HepG2 (cell line): ENCODE results near the gene SYNGR4. TPM values are rescaled to one million over a fixed set of nuclear protein-coding genes. Genes with fewer than 3 reads are reported as not detected.

Experiments used
- KLF13 ChIP-seq: sonication (generic); formaldehyde crosslinking; IDR thresholded peaks from 2 replicates; pipeline ENCODE4 v1.4.0; 2020; ENCODE audit warnings: mild to moderate bottlenecking, missing genetic modification reagents
- MAF1 ChIP-seq: sonication (generic); formaldehyde crosslinking; IDR thresholded peaks from 2 replicates; pipeline ENCODE4 v1.5.0; 2020; ENCODE audit warnings: missing genetic modification reagents, borderline replicate concordance
- MED1 ChIP-seq: sonication (generic); formaldehyde crosslinking; IDR thresholded peaks from 2 replicates; pipeline ENCODE4 v1.4.0; 2020; ENCODE audit warnings: missing genetic modification reagents
- NAIF1 ChIP-seq: sonication (generic); formaldehyde crosslinking; IDR thresholded peaks from 2 replicates; pipeline ENCODE4 v1.5.0; 2020; ENCODE audit warnings: mild to moderate bottlenecking, missing genetic modification reagents, borderline replicate concordance
- SNAPC2 ChIP-seq: sonication (generic); formaldehyde crosslinking; IDR thresholded peaks from 2 replicates; pipeline ENCODE4 v1.8.1; 2022; ENCODE audit warnings: mild to moderate bottlenecking, missing genetic modification reagents
- ZBTB20 ChIP-seq: sonication (generic); formaldehyde crosslinking; IDR thresholded peaks from 2 replicates; pipeline ENCODE4 v1.8.1; 2023; ENCODE audit warnings: missing genetic modification reagents, low read depth, mild to moderate bottlenecking, borderline replicate concordance
- ZMYM4 ChIP-seq: sonication (generic); formaldehyde crosslinking; IDR thresholded peaks from 2 replicates; pipeline ENCODE4 v1.8.1; 2023; ENCODE audit warnings: mild to moderate bottlenecking, missing genetic modification reagents
- ZNF607 ChIP-seq: sonication (generic); formaldehyde crosslinking; IDR thresholded peaks from 2 replicates; pipeline ENCODE4 v1.5.1; 2020; ENCODE audit warnings: missing genetic modification reagents, mild to moderate bottlenecking, borderline replicate concordance
- polyA plus RNA-seq, 8 experiments: library from polyadenylated mRNA; depleted of rRNA in 3 of 8; stranded (reverse) in 7 of 8; unstranded in 1 of 8; fragments of >200 nt; fragmentation: Illumina TruSeq in 4 of 8; extraction: Trizol in 4 of 8; gene quantifications; 2 replicates each; pipeline versions ENCODE4 v1.2.1 to v1.2.3, GENCODE V29; 2011 to 2016; ENCODE audit warnings: low read depth in 4 of 8, missing spikeins in 1 of 8, mixed read lengths in 1 of 8; ENCODE audit not compliant: insufficient read depth in 1 of 8
- total RNA-seq, 5 experiments: library from RNA; depleted of rRNA; stranded (reverse); fragments of >200 nt; fragmentation: Illumina TruSeq; extraction: Trizol; gene quantifications; 2 replicates each; pipeline ENCODE4 v1.2.3, GENCODE V29; 2016; ENCODE audit warnings: low read depth in 1 of 5
- TF ChIP-seq, protein P1 (sequence below): sonication (generic); formaldehyde crosslinking; IDR thresholded peaks from 2 replicates; pipeline ENCODE4 v1.4.0; 2020; ENCODE audit warnings: mild to moderate bottlenecking, missing genetic modification reagents
- TF ChIP-seq, protein P2 (sequence below): sonication (generic); formaldehyde crosslinking; IDR thresholded peaks from 2 replicates; pipeline ENCODE4 v1.4.0; 2020; ENCODE audit warnings: mild to moderate bottlenecking, missing genetic modification reagents
- TF ChIP-seq, protein P3 (sequence below): sonication (generic); formaldehyde crosslinking; IDR thresholded peaks from 2 replicates; pipeline ENCODE4 v1.4.0; 2020; ENCODE audit warnings: missing genetic modification reagents
- TF ChIP-seq, protein P4 (sequence below): sonication (generic); formaldehyde crosslinking; IDR thresholded peaks from 2 replicates; pipeline ENCODE4 v1.4.0; 2020; ENCODE audit warnings: mild to moderate bottlenecking, missing genetic modification reagents

Gene SYNGR4
- total and polyA plus RNA-seq, 2 of the 13 experiments (the other 11 are each of a cell fraction or from before 2014, with no cell fraction given) = not detected

DNA sequence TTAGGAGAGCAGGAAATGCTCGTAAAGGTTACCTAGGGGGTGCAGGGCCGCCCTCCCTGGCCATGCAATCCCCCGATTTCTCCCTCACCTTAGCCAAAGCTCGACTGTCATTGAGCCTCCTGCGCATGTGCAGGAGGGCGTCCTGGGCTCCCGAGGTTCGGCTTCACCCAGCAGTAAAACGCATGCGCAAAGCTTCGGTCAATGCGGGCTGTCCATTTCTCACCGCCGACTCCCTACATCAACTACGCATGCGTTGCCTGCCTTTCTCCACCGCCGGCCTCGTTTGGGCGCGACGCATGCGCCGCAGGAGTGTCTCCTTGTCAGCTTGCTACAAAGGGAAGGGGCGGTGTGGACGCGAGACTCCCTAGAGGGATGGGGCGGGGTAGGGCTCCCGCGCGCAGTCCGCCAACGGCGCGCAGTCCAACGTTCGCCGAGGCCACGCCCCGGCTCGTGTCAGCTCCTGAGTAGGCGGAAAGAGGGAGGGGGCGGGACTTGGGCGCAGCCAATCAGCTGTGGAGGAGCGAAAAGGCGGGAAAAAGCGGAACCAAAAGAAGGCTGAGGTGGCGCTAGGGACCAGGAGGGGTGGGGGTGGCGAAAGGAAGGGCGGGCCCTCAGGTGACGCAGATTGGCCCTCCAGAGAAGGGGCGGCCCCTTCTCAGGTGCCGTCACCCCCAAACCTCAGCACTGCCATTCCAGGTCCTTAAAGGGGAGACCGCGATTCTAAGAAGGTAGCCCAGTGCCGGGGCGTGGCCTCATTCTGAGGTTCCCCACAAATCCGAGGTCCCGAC, at the start of gene SYNGR4, which contains the start of gene TMEM143 (continued):
- TF ChIP-seq, protein P1, sequence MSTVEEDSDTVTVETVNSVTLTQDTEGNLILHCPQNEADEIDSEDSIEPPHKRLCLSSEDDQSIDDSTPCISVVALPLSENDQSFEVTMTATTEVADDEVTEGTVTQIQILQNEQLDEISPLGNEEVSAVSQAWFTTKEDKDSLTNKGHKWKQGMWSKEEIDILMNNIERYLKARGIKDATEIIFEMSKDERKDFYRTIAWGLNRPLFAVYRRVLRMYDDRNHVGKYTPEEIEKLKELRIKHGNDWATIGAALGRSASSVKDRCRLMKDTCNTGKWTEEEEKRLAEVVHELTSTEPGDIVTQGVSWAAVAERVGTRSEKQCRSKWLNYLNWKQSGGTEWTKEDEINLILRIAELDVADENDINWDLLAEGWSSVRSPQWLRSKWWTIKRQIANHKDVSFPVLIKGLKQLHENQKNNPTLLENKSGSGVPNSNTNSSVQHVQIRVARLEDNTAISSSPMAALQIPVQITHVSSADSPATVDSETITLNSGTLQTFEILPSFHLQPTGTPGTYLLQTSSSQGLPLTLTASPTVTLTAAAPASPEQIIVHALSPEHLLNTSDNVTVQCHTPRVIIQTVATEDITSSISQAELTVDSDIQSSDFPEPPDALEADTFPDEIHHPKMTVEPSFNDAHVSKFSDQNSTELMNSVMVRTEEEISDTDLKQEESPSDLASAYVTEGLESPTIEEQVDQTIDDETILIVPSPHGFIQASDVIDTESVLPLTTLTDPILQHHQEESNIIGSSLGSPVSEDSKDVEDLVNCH (CRISPR knock-in tag) = no peak
- TF ChIP-seq NAIF1 (peak; percentile 63), ZMYM4 (0 out of 2 replicates have a peak, but pooled peaks have one; percentile 32), MAF1 (no peak), SNAPC2 (CRISPR knock-in tag) (no peak), MED1 (CRISPR knock-in tag) (peak; percentile 57; the same call in 1 of the 2 replicates), ZNF607 (CRISPR knock-in tag) (0 out of 2 replicates have a peak, but pooled peaks have one; percentile 6), KLF13 (no peak), ZBTB20 (0 out of 2 replicates have a peak, but pooled peaks have one; percentile 37)
- TF ChIP-seq, protein P2, sequence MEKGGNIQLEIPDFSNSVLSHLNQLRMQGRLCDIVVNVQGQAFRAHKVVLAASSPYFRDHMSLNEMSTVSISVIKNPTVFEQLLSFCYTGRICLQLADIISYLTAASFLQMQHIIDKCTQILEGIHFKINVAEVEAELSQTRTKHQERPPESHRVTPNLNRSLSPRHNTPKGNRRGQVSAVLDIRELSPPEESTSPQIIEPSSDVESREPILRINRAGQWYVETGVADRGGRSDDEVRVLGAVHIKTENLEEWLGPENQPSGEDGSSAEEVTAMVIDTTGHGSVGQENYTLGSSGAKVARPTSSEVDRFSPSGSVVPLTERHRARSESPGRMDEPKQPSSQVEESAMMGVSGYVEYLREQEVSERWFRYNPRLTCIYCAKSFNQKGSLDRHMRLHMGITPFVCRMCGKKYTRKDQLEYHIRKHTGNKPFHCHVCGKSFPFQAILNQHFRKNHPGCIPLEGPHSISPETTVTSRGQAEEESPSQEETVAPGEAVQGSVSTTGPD (CRISPR knock-in tag) = no peak
- TF ChIP-seq, protein P3, sequence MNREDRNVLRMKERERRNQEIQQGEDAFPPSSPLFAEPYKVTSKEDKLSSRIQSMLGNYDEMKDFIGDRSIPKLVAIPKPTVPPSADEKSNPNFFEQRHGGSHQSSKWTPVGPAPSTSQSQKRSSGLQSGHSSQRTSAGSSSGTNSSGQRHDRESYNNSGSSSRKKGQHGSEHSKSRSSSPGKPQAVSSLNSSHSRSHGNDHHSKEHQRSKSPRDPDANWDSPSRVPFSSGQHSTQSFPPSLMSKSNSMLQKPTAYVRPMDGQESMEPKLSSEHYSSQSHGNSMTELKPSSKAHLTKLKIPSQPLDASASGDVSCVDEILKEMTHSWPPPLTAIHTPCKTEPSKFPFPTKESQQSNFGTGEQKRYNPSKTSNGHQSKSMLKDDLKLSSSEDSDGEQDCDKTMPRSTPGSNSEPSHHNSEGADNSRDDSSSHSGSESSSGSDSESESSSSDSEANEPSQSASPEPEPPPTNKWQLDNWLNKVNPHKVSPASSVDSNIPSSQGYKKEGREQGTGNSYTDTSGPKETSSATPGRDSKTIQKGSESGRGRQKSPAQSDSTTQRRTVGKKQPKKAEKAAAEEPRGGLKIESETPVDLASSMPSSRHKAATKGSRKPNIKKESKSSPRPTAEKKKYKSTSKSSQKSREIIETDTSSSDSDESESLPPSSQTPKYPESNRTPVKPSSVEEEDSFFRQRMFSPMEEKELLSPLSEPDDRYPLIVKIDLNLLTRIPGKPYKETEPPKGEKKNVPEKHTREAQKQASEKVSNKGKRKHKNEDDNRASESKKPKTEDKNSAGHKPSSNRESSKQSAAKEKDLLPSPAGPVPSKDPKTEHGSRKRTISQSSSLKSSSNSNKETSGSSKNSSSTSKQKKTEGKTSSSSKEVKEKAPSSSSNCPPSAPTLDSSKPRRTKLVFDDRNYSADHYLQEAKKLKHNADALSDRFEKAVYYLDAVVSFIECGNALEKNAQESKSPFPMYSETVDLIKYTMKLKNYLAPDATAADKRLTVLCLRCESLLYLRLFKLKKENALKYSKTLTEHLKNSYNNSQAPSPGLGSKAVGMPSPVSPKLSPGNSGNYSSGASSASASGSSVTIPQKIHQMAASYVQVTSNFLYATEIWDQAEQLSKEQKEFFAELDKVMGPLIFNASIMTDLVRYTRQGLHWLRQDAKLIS (CRISPR knock-in tag) = 0 out of 2 replicates have a peak, but pooled peaks have one; percentile 43
- TF ChIP-seq, protein P4, sequence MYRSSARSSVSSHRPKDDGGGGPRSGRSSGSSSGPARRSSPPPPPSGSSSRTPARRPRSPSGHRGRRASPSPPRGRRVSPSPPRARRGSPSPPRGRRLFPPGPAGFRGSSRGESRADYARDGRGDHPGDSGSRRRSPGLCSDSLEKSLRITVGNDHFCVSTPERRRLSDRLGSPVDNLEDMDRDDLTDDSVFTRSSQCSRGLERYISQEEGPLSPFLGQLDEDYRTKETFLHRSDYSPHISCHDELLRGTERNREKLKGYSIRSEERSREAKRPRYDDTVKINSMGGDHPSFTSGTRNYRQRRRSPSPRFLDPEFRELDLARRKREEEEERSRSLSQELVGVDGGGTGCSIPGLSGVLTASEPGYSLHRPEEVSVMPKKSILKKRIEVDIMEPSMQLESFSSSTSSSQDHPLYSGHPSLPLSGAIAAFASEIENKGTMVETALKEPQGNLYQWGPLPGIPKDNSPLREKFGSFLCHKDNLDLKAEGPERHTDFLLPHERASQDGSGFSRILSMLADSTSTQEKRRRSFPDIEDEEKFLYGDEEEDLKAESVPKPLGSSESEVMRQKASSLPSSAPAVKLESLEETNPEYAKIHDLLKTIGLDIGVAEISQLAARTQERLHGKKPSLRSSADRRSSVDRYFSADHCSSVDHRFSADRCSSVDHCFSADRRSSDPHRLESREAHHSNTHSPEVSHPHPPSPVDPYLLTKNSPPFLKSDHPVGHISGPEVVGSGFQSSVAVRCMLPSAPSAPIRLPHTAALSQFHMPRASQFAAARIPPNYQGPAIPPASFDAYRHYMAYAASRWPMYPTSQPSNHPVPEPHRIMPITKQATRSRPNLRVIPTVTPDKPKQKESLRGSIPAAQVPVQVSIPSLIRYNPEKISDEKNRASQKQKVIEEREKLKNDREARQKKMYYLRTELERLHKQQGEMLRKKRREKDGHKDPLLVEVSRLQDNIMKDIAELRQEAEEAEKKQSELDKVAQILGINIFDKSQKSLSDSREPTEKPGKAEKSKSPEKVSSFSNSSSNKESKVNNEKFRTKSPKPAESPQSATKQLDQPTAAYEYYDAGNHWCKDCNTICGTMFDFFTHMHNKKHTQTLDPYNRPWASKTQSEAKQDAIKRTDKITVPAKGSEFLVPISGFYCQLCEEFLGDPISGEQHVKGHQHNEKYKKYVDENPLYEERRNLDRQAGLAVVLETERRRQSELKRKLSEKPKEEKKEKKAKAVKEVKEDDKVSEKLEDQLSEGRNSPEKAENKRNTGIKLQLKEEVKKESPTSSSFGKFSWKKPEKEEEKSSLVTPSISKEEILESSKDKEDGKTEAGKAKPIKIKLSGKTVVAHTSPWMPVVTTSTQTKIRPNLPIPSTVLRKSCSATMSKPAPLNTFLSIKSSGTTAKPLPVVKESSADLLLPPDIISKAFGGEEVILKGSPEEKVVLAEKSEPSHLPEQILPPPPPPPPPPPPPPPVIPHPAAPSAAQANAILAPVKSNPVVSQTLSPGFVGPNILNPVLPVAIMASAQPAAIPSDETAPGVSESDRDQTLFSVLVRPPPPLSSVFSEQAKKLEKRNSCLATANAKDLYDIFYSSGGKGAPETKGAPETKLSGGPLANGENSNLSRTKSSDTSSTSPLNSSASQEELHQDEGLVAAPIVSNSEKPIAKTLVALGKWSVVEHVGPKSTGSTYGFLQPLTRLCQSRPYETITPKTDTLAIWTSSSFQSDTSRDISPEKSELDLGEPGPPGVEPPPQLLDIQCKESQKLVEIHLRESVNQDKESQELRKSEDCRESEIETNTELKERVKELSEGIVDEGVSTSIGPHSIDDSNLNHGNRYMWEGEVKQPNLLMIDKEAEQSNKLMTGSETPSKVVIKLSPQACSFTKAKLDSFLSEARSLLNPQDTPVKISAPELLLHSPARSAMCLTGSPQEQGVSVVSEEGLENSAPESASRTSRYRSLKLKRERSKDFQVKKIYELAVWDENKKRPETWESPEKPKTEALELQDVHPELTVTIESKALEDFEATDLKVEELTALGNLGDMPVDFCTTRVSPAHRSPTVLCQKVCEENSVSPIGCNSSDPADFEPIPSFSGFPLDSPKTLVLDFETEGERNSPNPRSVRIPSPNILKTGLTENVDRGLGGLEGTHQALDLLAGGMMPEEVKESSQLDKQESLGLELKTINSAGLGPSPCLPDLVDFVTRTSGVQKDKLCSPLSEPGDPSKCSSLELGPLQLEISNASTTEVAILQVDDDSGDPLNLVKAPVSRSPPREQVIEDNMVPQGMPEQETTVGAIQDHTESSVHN (CRISPR knock-in tag) = no peak
